Measurements from ENCODE around the gene ZNF662. TPM values are rescaled to one million over a fixed set of nuclear protein-coding genes. Genes with fewer than 3 reads are reported as not detected.
A peak's percentile ranks its signal among the peaks of the same experiment; 100 is the strongest.

Gene ZNF662
- total RNA-seq, 2 donors from 2014 or later = 4.0 to 6.5 TPM

DNA sequence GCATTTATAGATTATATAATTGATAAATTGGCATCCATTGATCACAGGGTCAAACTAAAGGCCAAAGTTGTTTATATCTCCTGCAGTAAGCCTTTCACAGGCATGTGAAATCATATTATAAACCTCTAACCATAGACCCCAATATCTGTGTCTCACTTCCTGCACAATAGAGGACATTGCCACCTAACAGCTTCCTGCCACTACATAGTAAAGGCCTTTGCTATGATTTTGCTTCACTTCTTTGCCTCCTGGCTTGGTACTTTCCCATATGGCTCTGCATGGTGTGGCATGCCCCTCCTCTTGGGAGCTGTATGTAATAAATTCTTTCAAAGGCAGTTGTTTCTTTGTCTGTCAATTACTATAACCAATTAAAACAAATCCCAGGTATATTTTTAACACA is 20.4 kb downstream of the ZNF662 start:
- Histone ChIP-seq H3K4me1 (no peaks in the 10 kb centered on the region), H3K4me3 (no peak overlapping the region), H3K36me3 (replicated peaks in 1 of 2; ENCODE audit: insufficient read depth in 1 of 2, low read depth in 2 of 2) (no peaks in the 10 kb centered on the region), H3K9me3 (no peaks in the 10 kb centered on the region), H3K27ac (no peak overlapping the region), H3K27me3 (no peaks in the 10 kb centered on the region)
- DNase-seq (no peak), ATAC-seq (no peak)
- intact Hi-C loops (cut with DNase I) = no loop called here
- TF ChIP-seq, protein P1, sequence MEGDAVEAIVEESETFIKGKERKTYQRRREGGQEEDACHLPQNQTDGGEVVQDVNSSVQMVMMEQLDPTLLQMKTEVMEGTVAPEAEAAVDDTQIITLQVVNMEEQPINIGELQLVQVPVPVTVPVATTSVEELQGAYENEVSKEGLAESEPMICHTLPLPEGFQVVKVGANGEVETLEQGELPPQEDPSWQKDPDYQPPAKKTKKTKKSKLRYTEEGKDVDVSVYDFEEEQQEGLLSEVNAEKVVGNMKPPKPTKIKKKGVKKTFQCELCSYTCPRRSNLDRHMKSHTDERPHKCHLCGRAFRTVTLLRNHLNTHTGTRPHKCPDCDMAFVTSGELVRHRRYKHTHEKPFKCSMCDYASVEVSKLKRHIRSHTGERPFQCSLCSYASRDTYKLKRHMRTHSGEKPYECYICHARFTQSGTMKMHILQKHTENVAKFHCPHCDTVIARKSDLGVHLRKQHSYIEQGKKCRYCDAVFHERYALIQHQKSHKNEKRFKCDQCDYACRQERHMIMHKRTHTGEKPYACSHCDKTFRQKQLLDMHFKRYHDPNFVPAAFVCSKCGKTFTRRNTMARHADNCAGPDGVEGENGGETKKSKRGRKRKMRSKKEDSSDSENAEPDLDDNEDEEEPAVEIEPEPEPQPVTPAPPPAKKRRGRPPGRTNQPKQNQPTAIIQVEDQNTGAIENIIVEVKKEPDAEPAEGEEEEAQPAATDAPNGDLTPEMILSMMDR (IDR thresholded peaks at IDR 0.05) = no peak
- TF ChIP-seq POLR2A (IDR thresholded peaks at IDR 0.05) = no peak

DNA sequence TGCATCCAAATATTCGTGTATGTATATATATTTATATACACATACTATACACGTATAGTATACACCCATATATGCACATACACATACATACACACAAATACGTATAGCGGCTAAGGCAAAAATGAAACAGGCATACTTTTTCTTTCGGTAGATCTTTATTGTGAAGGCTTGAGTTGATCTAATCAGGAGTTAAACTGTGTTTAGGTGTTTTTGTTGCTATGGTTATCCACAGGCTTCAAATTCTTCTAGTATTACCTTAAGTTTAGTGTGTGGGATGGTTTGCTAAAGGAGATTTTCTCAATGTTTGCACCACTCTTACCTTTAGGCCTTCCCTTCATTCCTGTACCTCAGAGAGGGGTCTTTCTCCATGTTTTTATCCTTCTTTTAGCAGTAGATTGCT is 28.2 kb downstream of the ZNF662 start:
- H3K36me3 ChIP-seq (replicated peaks in 1 of 2; ENCODE audit: insufficient read depth in 1 of 2, low read depth in 2 of 2) = no peaks in the 10 kb centered on the region
- ATAC-seq = no peak
- no peaks in the 10 kb centered on the region for H3K4me1 ChIP-seq
- H3K27ac ChIP-seq = no peak overlapping the region
- TF ChIP-seq, protein P1 (IDR thresholded peaks at IDR 0.05) = no peak
- TF ChIP-seq POLR2A (IDR thresholded peaks at IDR 0.05) = no peak
- no peaks in the 10 kb centered on the region for H3K9me3 ChIP-seq
- H3K4me3 ChIP-seq = no peak overlapping the region
- no peak for DNase-seq
- WGBS, 2 donors = 78 to 83% methylated on average over 5 of the region's 5 CpGs
- intact Hi-C loops (cut with DNase I) = no loop called here
- H3K27me3 ChIP-seq = no peaks in the 10 kb centered on the region

DNA sequence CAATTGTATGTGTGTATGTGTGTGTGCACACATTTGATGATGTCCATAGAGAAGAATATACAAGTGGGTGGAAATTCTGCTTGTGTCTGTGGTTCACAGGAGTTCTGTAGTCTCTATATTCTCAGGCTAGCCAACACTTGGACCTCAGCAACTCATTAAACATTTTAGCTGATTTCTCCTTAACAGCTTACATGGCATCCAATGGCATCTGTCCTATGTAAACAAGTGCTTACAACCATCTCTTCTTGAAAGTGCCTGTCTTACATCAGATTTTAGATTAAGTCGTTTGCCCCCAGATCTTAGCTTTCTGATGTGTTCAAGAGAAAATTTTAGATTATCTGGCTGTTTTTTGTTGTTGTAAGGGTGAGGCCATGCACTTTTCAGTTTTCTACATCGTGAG is 29.0 kb downstream of the ZNF662 start:
- H3K4me3 ChIP-seq = no peak overlapping the region
- no peaks in the 10 kb centered on the region for H3K4me1 ChIP-seq
- H3K9me3 ChIP-seq = no peaks in the 10 kb centered on the region
- no peak overlapping the region for H3K27ac ChIP-seq
- WGBS, 2 donors = 30 to 46% methylated on average over 2 of the region's 2 CpGs
- ATAC-seq (no peak), DNase-seq (no peak)
- intact Hi-C loops (cut with DNase I) = no loop called here
- no peaks in the 10 kb centered on the region for H3K27me3 ChIP-seq
- TF ChIP-seq, protein P1 (IDR thresholded peaks at IDR 0.05) = no peak
- no peak for TF ChIP-seq POLR2A (IDR thresholded peaks at IDR 0.05)
- no peaks in the 10 kb centered on the region for H3K36me3 ChIP-seq (replicated peaks in 1 of 2; ENCODE audit: insufficient read depth in 1 of 2, low read depth in 2 of 2)

DNA sequence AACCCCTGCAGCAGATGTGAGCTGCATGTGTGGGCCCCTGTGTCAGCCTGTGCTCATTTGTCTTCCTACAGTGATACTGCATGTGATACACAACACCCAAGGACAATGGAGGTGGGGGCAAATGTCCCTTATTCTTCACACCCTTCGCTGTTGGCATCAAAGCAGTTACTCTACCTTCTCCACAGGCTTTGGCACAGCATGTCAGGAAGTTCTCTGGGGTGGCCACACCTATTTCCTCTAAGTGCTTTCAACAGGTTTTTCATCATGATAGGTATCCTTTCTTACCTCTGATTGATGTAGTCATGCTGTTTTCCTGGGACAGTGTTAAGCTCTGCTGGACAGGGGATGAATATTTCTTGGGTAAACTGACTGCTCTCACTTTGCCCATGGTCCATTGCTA is 29.5 kb downstream of the ZNF662 start:
- 80 to 89% methylated on average over 1 of the region's 1 CpG for WGBS, 2 donors
- Histone ChIP-seq H3K27me3 (no peaks in the 10 kb centered on the region), H3K36me3 (replicated peaks in 1 of 2; ENCODE audit: insufficient read depth in 1 of 2, low read depth in 2 of 2) (no peaks in the 10 kb centered on the region), H3K27ac (no peak overlapping the region), H3K4me1 (no peaks in the 10 kb centered on the region), H3K4me3 (no peak overlapping the region), H3K9me3 (no peaks in the 10 kb centered on the region)
- no peak for ATAC-seq
- intact Hi-C loops (cut with DNase I) = no loop called here
- DNase-seq = no peak
- TF ChIP-seq, protein P1 (IDR thresholded peaks at IDR 0.05) = no peak
- no peak for TF ChIP-seq POLR2A (IDR thresholded peaks at IDR 0.05)

DNA sequence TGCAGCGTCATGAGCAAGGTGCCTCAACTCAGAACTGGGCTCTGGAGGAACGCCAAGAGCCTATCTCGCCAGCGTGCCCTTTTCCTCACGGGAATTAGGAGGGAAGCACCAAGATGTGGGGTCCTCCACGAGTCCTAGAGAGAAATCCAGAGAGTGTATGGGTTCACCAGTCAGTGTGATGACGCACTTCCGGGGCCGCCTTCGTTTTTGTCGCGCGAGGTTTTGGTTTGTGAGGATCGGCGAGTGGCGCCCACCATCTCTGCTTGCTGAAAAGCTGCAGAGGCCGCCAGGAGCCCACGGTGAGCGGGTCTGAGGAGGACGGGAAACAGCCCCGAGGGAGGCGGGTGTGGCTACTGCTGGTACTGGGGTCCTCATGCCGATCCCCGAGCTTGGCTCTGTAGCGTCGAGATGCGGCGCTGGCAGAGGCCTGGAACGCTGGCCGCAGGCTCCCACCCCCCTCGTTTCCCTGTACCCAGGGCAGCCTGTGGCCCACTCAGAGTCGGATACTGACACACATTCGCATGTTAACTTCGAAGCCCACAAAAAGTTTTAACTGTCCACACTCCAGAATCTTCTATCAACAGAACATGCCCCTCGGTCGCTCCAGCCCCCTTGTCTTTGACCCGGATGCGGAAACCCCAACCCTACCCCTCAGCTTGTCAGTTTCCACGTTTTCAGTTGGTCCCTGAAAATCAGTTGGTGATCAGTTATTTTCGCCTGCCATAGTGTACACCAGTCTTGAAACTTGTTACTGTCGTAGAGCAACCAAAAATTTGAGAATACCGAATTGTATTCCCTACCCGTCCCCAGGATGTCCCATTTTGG is 30.4 kb downstream of the ZNF662 start:
- no peak overlapping the region for H3K27ac ChIP-seq
- intact Hi-C loops (cut with DNase I) = no loop called here
- TF ChIP-seq, protein P1 (IDR thresholded peaks at IDR 0.05) = no peak
- TF ChIP-seq POLR2A (IDR thresholded peaks at IDR 0.05) = peak in 1 of 3 donors; percentile 8
- ATAC-seq (peak; percentile 59), DNase-seq (peak; percentile 27 to 59 (median 46))
- H3K27me3 ChIP-seq = no peaks in the 10 kb centered on the region
- 66 to 73% methylated on average over 32 to 43 of the region's 43 CpGs for WGBS, 2 donors
- H3K4me1 ChIP-seq = no peaks in the 10 kb centered on the region
- no peak overlapping the region for H3K4me3 ChIP-seq
- H3K36me3 ChIP-seq (replicated peaks in 1 of 2; ENCODE audit: insufficient read depth in 1 of 2, low read depth in 2 of 2) = no peaks in the 10 kb centered on the region
- no peaks in the 10 kb centered on the region for H3K9me3 ChIP-seq
